ENCODE results near the gene IRAK3. TPM values are rescaled to one million over a fixed set of nuclear protein-coding genes. Genes with fewer than 3 reads are reported as not detected.

The IRAK3 gene
- total RNA-seq, 1 donor from 2014 or later, result 3.0 TPM

DNA sequence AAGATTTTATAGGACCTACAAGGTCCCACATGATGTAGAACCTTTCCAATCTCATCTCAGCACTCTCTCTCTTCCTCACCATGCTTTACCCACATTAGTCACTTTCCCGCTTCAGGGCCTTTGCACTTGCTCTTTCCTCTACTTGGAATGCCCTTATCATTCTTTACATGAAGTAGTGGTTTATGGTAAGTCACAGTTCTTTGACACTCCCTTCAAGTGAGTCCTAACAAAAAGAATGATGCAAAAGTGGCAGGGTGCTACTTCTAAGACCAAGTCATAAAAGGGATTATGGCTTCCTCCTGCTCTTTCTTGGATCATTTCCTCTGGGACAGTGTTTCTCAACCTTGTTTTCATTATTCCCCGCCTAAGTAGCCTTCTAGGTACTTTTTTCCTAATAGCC lies 32.4 kb upstream of the IRAK3 start:
- H3K4me3 ChIP-seq (ENCODE audit: low read depth, low read length), result no peak overlapping the region
- no peak for DNase-seq (ENCODE audit: low read depth)
- H3K36me3 ChIP-seq (ENCODE audit: control insufficient read depth, insufficient read depth, low read length), result no peaks in the 10 kb centered on the region
- TF ChIP-seq, protein P1, sequence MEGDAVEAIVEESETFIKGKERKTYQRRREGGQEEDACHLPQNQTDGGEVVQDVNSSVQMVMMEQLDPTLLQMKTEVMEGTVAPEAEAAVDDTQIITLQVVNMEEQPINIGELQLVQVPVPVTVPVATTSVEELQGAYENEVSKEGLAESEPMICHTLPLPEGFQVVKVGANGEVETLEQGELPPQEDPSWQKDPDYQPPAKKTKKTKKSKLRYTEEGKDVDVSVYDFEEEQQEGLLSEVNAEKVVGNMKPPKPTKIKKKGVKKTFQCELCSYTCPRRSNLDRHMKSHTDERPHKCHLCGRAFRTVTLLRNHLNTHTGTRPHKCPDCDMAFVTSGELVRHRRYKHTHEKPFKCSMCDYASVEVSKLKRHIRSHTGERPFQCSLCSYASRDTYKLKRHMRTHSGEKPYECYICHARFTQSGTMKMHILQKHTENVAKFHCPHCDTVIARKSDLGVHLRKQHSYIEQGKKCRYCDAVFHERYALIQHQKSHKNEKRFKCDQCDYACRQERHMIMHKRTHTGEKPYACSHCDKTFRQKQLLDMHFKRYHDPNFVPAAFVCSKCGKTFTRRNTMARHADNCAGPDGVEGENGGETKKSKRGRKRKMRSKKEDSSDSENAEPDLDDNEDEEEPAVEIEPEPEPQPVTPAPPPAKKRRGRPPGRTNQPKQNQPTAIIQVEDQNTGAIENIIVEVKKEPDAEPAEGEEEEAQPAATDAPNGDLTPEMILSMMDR (IDR thresholded peaks at IDR 0.05; ENCODE audit: insufficient read depth, low read length, poor library complexity, severe bottlenecking), result no peak
- H3K27me3 ChIP-seq (ENCODE audit: control insufficient read depth, insufficient read depth, low read length), result no peaks in the 10 kb centered on the region

DNA sequence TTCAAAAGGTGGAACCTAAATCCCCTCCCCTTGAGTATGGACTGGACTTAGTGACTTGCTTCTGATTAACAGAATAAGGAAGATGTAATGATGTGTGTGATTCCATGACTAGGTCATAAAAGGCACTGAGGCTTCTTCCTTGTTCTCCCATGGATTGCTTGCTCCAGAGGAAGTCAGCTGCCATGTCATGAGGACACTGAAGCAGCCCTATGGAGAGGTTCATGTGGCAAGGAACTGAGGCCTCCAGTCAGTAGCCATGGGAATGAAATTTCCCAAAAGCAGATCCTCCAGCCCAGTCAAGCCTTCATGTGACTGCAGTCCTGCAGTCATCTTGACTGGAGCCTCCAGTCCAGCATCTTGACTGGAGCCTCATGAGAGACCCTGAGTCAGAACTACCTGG lies 29.9 kb upstream of the IRAK3 start:
- TF ChIP-seq, protein P1 (IDR thresholded peaks at IDR 0.05; ENCODE audit: insufficient read depth, low read length, poor library complexity, severe bottlenecking), result no peak
- Histone ChIP-seq H3K27me3 (ENCODE audit: control insufficient read depth, insufficient read depth, low read length) (no peaks in the 10 kb centered on the region), H3K36me3 (ENCODE audit: control insufficient read depth, insufficient read depth, low read length) (no peaks in the 10 kb centered on the region), H3K4me3 (ENCODE audit: low read depth, low read length) (no peak overlapping the region)
- no peak for DNase-seq (ENCODE audit: low read depth)

GRCh38 chr12:66160704-66161103 lies 28.3 kb upstream of the IRAK3 start:
- Histone ChIP-seq H3K36me3 (ENCODE audit: control insufficient read depth, insufficient read depth, low read length) (no peaks in the 10 kb centered on the region), H3K4me3 (ENCODE audit: low read depth, low read length) (no peak overlapping the region), H3K27me3 (ENCODE audit: control insufficient read depth, insufficient read depth, low read length) (no peaks in the 10 kb centered on the region)
- no peak for DNase-seq (ENCODE audit: low read depth)
- TF ChIP-seq, protein P1 (IDR thresholded peaks at IDR 0.05; ENCODE audit: insufficient read depth, low read length, poor library complexity, severe bottlenecking), result no peak

DNA sequence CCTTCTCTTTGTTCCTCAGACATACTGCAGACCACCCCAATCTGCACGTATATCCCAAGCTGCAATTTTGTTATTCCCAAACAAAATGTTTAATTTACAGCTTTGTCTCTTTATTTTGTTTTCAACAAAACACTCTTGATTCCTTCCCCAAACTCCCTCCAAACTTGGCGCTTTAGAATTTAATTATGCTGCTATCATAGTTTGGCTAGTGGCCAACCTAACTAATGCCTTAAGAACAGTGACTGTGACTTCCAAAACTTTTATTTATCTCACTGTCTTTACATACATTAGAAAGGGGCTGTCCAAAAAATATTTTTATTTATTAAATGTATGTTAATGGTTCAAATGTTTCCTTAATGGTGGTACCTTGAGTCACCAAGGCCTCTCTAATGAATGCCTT lies 26.3 kb upstream of the IRAK3 start:
- no peaks in the 10 kb centered on the region for H3K36me3 ChIP-seq (ENCODE audit: control insufficient read depth, insufficient read depth, low read length)
- H3K4me3 ChIP-seq (ENCODE audit: low read depth, low read length), result no peak overlapping the region
- no peaks in the 10 kb centered on the region for H3K27me3 ChIP-seq (ENCODE audit: control insufficient read depth, insufficient read depth, low read length)
- DNase-seq (ENCODE audit: low read depth), result no peak
- TF ChIP-seq, protein P1 (IDR thresholded peaks at IDR 0.05; ENCODE audit: insufficient read depth, low read length, poor library complexity, severe bottlenecking), result no peak

DNA sequence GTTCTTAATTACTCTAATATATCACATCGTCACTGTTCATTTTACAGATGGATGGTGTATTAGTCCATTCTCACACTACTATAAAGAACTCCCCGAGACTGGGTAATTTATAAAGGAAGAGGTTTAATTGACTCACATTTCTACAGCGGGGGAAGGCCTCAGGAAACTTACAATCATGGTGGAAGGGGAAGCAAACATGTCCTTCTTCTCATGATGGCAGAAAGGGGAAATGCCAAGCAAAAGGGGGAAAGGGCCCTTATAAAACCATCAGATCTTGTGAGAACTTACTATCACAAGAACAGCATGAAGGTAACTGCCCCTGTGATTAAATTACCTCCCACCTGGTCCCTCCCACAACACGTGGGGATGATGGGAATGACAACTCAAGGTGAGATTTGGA lies 25.7 kb upstream of the IRAK3 start:
- no peaks in the 10 kb centered on the region for H3K36me3 ChIP-seq (ENCODE audit: control insufficient read depth, insufficient read depth, low read length)
- H3K27me3 ChIP-seq (ENCODE audit: control insufficient read depth, insufficient read depth, low read length), result no peaks in the 10 kb centered on the region
- TF ChIP-seq, protein P1 (IDR thresholded peaks at IDR 0.05; ENCODE audit: insufficient read depth, low read length, poor library complexity, severe bottlenecking), result no peak

DNA sequence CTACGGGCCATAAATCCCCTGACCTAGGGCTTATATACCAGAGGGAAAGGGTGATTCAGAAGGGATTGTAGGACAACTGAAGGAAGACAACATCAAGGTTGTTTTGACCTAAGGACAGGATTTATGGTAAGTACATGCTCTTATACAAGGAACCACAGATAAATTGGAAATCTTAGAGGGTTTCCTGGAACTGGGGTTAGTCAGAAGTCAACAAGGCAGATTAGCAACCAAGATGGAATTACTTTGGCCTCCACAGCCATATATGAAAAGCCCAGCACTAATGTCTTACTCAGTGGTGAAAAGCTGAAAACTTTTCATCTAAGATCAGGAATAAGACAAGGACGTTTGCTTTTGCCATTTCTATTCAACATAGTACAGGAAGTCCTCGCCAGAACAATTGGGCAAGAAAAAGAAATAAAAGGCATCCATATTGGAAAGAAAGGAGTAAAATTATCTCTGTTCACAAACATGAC lies 24.6 kb upstream of the IRAK3 start:
- Histone ChIP-seq H3K36me3 (ENCODE audit: control insufficient read depth, insufficient read depth, low read length) (no peaks in the 10 kb centered on the region), H3K27me3 (ENCODE audit: control insufficient read depth, insufficient read depth, low read length) (no peaks in the 10 kb centered on the region), H3K4me3 (ENCODE audit: low read depth, low read length) (no peak overlapping the region)
- TF ChIP-seq, protein P1 (IDR thresholded peaks at IDR 0.05; ENCODE audit: insufficient read depth, low read length, poor library complexity, severe bottlenecking), result no peak
- no peak for DNase-seq (ENCODE audit: low read depth)

More for the DNA sequence above, 25.7 kb upstream of the IRAK3 start:
- DNase-seq (ENCODE audit: low read depth), result no peak
- no peak overlapping the region for H3K4me3 ChIP-seq (ENCODE audit: low read depth, low read length)

Measured in kidney epithelial cell (primary cell).